Measurements from ENCODE around the gene SLC22A31.
"Not testable (repeated sequence)": the region's sequence is repeated elsewhere in the genome, so short reads cannot be mapped to it uniquely, and the experiment has no call there.

The SLC22A31 gene

GRCh38 chr16:89193576-89194293 is 6.6 kb downstream of the SLC22A31 start:
- intact Hi-C loops (cut with DNase I; ENCODE audit: low total_unique reads): no loop called here
- H3K36me3 ChIP-seq: no peaks in the 10 kb centered on the region
- no peak for DNase-seq
- H3K9me3 ChIP-seq: no peaks in the 10 kb centered on the region
- H3K4me1 ChIP-seq: peaks cover 0 to 19% (median 11%) of the 10 kb centered on the region in 4 donors
- TF ChIP-seq CTCF (IDR thresholded peaks at IDR 0.05): no peak
- H3K4me3 ChIP-seq: no peak overlapping the region
- H3K27ac ChIP-seq: no peak overlapping the region
- H3K27me3 ChIP-seq: peaks cover 0 to 51% of the 10 kb centered on the region in 2 donors

- Histone ChIP-seq H3K9me3 (no peaks in the 10 kb centered on the region), H3K4me3 (no peak overlapping the region), H3K27ac (no peak overlapping the region), H3K4me1 (peaks cover 0 to 19% (median 11%) of the 10 kb centered on the region in 4 donors), H3K36me3 (no peaks in the 10 kb centered on the region), H3K27me3 (peaks cover 0 to 44% of the 10 kb centered on the region in 2 donors)
- intact Hi-C loops (cut with DNase I; ENCODE audit: low total_unique reads): no loop called here
- no peak for TF ChIP-seq CTCF (IDR thresholded peaks at IDR 0.05)
- DNase-seq: no peak
Measured at GRCh38 chr16:89192956-89193575, 7.3 kb downstream of the SLC22A31 start.

- H3K36me3 ChIP-seq; H3K9me3 ChIP-seq; H3K27ac ChIP-seq; intact Hi-C loops (cut with DNase I; ENCODE audit: low total_unique reads): not testable (repeated sequence)
- Histone ChIP-seq H3K27me3 (peaks cover 0 to 38% of the 10 kb centered on the region in 2 donors), H3K4me1 (peaks cover 0 to 19% (median 11%) of the 10 kb centered on the region in 4 donors), H3K4me3 (peak overlapping the region; percentile 25 to 50)
- DNase-seq: peak in 1 of 2 donors; percentile 40
Measured at GRCh38 chr16:89192186-89192955, 8.0 kb downstream of the SLC22A31 start.

- peak overlapping the region; percentile 25 to 50 for H3K4me3 ChIP-seq
- H3K27me3 ChIP-seq: peaks cover 0 to 38% of the 10 kb centered on the region in 2 donors
- DNase-seq: no peak
- TF ChIP-seq CTCF (IDR thresholded peaks at IDR 0.05): no peak
- intact Hi-C loops (cut with DNase I; ENCODE audit: low total_unique reads): no loop called here
- H3K36me3 ChIP-seq: no peaks in the 10 kb centered on the region
- no peak overlapping the region for H3K27ac ChIP-seq
- peaks cover 0 to 19% (median 11%) of the 10 kb centered on the region in 4 donors for H3K4me1 ChIP-seq
- H3K9me3 ChIP-seq: no peaks in the 10 kb centered on the region
Measured at GRCh38 chr16:89191901-89192185, 8.5 kb downstream of the SLC22A31 start.

- intact Hi-C loops (cut with DNase I; ENCODE audit: low total_unique reads): no loop called here
- H3K4me1 ChIP-seq: peaks cover 0 to 19% (median 11%) of the 10 kb centered on the region in 4 donors
- no peaks in the 10 kb centered on the region for H3K9me3 ChIP-seq
- peaks cover 0 to 38% of the 10 kb centered on the region in 2 donors for H3K27me3 ChIP-seq
- TF ChIP-seq CTCF (IDR thresholded peaks at IDR 0.05): no peak
- no peaks in the 10 kb centered on the region for H3K36me3 ChIP-seq
- peak overlapping the region in 1 of 2 donors; percentile 50 for H3K4me3 ChIP-seq
- no peak overlapping the region for H3K27ac ChIP-seq
- DNase-seq: no peak
Measured at GRCh38 chr16:89191033-89191900, 9.1 kb downstream of the SLC22A31 start.
